Measurements from ENCODE around the gene PSME1. TPM values are rescaled to one million over a fixed set of nuclear protein-coding genes. Genes with fewer than 3 reads are reported as not detected.

The PSME1 gene
- total and polyA plus RNA-seq, 2 of the 13 experiments (the other 11 are each of a cell fraction or from before 2014, with no cell fraction given) = 159 to 608 TPM

DNA sequence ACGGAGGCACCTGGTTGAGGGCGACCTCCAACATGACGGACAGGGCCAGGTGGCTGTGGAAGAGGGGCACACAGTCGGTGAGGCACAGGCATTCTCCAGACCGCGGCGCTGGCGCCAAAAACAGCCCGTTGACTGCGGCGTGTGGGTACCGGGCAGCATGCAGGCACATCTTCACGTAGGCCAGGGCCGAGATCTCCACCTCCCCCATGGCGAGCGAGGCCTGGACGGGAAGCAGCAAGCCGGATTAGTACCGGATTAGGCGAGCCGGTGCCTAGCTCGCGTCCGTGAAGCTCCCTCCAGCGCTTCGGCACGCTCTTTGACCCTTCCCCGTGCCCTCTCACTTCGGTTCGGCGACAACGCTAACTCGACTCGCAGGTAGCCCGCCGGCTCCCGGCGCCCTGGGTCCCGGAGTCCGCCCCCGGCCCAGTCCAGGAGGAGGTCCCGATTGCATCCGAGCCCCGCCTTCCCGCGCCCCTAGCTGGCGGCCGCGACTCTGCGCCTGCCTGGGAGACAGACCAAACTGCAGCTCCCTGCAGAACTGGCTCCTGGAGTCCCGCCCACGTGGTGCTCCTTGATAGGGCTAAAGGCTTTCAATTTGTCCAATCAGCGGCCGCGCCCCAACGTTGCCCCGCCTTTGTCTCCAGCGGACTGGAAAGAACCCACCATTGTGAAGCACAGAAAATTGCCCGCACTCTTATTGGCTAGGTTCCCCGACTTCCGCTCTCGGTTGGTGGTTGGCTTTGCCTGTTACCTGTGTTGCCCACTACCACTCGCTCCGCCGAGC is 5.3 kb downstream of the PSME1 start, which contains the start of gene EMC9 (continued):
- TF ChIP-seq, protein P1, sequence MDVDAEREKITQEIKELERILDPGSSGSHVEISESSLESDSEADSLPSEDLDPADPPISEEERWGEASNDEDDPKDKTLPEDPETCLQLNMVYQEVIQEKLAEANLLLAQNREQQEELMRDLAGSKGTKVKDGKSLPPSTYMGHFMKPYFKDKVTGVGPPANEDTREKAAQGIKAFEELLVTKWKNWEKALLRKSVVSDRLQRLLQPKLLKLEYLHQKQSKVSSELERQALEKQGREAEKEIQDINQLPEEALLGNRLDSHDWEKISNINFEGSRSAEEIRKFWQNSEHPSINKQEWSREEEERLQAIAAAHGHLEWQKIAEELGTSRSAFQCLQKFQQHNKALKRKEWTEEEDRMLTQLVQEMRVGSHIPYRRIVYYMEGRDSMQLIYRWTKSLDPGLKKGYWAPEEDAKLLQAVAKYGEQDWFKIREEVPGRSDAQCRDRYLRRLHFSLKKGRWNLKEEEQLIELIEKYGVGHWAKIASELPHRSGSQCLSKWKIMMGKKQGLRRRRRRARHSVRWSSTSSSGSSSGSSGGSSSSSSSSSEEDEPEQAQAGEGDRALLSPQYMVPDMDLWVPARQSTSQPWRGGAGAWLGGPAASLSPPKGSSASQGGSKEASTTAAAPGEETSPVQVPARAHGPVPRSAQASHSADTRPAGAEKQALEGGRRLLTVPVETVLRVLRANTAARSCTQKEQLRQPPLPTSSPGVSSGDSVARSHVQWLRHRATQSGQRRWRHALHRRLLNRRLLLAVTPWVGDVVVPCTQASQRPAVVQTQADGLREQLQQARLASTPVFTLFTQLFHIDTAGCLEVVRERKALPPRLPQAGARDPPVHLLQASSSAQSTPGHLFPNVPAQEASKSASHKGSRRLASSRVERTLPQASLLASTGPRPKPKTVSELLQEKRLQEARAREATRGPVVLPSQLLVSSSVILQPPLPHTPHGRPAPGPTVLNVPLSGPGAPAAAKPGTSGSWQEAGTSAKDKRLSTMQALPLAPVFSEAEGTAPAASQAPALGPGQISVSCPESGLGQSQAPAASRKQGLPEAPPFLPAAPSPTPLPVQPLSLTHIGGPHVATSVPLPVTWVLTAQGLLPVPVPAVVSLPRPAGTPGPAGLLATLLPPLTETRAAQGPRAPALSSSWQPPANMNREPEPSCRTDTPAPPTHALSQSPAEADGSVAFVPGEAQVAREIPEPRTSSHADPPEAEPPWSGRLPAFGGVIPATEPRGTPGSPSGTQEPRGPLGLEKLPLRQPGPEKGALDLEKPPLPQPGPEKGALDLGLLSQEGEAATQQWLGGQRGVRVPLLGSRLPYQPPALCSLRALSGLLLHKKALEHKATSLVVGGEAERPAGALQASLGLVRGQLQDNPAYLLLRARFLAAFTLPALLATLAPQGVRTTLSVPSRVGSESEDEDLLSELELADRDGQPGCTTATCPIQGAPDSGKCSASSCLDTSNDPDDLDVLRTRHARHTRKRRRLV (CRISPR knock-in tag; IDR thresholded peaks at IDR 0.05) = peak; percentile 89
- TF ChIP-seq ZFX (CRISPR knock-in tag; IDR thresholded peaks at IDR 0.05; ENCODE audit: low read depth) = peak; percentile 100
- TF ChIP-seq, protein P2, sequence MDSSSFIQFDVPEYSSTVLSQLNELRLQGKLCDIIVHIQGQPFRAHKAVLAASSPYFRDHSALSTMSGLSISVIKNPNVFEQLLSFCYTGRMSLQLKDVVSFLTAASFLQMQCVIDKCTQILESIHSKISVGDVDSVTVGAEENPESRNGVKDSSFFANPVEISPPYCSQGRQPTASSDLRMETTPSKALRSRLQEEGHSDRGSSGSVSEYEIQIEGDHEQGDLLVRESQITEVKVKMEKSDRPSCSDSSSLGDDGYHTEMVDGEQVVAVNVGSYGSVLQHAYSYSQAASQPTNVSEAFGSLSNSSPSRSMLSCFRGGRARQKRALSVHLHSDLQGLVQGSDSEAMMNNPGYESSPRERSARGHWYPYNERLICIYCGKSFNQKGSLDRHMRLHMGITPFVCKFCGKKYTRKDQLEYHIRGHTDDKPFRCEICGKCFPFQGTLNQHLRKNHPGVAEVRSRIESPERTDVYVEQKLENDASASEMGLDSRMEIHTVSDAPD (CRISPR knock-in tag; IDR thresholded peaks at IDR 0.05) = peak; percentile 89
- peak; percentile 15; the same call in 1 of the 2 replicates for TF ChIP-seq SSRP1 (CRISPR knock-in tag; IDR thresholded peaks at IDR 0.05)
- no peak for TF ChIP-seq ZNF607 (CRISPR knock-in tag; IDR thresholded peaks at IDR 0.05; ENCODE audit: borderline replicate concordance)
- TF ChIP-seq ZNF496 (CRISPR knock-in tag; IDR thresholded peaks at IDR 0.05; ENCODE audit: insufficient replicate concordance) = no peak
- TF ChIP-seq ZSCAN22 (CRISPR knock-in tag; IDR thresholded peaks at IDR 0.05) = peak; percentile 89
- TF ChIP-seq NCOR1 (IDR thresholded peaks at IDR 0.05; ENCODE audit: borderline replicate concordance, low read length) = peak; percentile 62; the same call in 1 of the 2 replicates
- TF ChIP-seq ZNF317 (CRISPR knock-in tag; IDR thresholded peaks at IDR 0.05) = peak; percentile 95
- TF ChIP-seq ZNF30 (CRISPR knock-in tag; IDR thresholded peaks at IDR 0.05) = no peak
- TF ChIP-seq, protein P3, sequence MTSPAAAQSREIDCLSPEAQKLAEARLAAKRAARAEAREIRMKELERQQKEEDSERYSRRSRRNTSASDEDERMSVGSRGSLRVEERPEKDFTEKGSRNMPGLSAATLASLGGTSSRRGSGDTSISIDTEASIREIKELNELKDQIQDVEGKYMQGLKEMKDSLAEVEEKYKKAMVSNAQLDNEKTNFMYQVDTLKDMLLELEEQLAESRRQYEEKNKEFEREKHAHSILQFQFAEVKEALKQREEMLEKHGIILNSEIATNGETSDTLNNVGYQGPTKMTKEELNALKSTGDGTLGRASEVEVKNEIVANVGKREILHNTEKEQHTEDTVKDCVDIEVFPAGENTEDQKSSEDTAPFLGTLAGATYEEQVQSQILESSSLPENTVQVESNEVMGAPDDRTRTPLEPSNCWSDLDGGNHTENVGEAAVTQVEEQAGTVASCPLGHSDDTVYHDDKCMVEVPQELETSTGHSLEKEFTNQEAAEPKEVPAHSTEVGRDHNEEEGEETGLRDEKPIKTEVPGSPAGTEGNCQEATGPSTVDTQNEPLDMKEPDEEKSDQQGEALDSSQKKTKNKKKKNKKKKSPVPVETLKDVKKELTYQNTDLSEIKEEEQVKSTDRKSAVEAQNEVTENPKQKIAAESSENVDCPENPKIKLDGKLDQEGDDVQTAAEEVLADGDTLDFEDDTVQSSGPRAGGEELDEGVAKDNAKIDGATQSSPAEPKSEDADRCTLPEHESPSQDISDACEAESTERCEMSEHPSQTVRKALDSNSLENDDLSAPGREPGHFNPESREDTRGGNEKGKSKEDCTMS (CRISPR knock-in tag; conservative IDR thresholded peaks at IDR 0.05) = no peak
- TF ChIP-seq, protein P4, sequence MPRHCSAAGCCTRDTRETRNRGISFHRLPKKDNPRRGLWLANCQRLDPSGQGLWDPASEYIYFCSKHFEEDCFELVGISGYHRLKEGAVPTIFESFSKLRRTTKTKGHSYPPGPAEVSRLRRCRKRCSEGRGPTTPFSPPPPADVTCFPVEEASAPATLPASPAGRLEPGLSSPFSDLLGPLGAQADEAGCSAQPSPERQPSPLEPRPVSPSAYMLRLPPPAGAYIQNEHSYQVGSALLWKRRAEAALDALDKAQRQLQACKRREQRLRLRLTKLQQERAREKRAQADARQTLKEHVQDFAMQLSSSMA (CRISPR knock-in tag; IDR thresholded peaks at IDR 0.05) = peak; percentile 88; the same call in 1 of the 2 replicates
- TF ChIP-seq, protein P5, sequence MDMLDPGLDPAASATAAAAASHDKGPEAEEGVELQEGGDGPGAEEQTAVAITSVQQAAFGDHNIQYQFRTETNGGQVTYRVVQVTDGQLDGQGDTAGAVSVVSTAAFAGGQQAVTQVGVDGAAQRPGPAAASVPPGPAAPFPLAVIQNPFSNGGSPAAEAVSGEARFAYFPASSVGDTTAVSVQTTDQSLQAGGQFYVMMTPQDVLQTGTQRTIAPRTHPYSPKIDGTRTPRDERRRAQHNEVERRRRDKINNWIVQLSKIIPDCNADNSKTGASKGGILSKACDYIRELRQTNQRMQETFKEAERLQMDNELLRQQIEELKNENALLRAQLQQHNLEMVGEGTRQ (IDR thresholded peaks at IDR 0.05; ENCODE audit: low read depth, low read length) = peak; percentile 86
- TF ChIP-seq, protein P5 (CRISPR knock-in tag; IDR thresholded peaks at IDR 0.05; ENCODE audit: borderline replicate concordance) = no peak

Data from HepG2 (cell line).